Measurements from ENCODE around the gene TINAGL1. TPM values are rescaled to one million over a fixed set of nuclear protein-coding genes. Genes with fewer than 3 reads are reported as not detected.

Gene TINAGL1
- total RNA-seq, 1 donor from 2014 or later = 201 TPM

GRCh38 chr1:31615414-31615813, 39.1 kb downstream of the TINAGL1 start:
- no peak for TF ChIP-seq CTCF (IDR thresholded peaks at IDR 0.05; ENCODE audit: unreplicated experiment)
- no peak overlapping the region for H3K27ac Mint-ChIP-seq
- H3K4me3 Mint-ChIP-seq = no peak overlapping the region
- H3K36me3 Mint-ChIP-seq = no peaks in the 10 kb centered on the region
- H3K9me3 Mint-ChIP-seq = peaks cover 4% of the 10 kb centered on the region
- no peak for DNase-seq (ENCODE audit: low spot score in 2 of 2, unreplicated experiment in 2 of 2)
- H3K4me1 Mint-ChIP-seq = peaks cover 11% of the 10 kb centered on the region
- H3K27me3 Mint-ChIP-seq (ENCODE audit: low read depth) = peaks cover 20% of the 10 kb centered on the region

GRCh38 chr1:31615939-31616338, 39.6 kb downstream of the TINAGL1 start:
- peaks cover 4% of the 10 kb centered on the region for H3K9me3 Mint-ChIP-seq
- H3K4me3 Mint-ChIP-seq = no peak overlapping the region
- H3K36me3 Mint-ChIP-seq = no peaks in the 10 kb centered on the region
- H3K27ac Mint-ChIP-seq = no peak overlapping the region
- DNase-seq (ENCODE audit: low spot score in 2 of 2, unreplicated experiment in 2 of 2) = no peak
- H3K4me1 Mint-ChIP-seq = peaks cover 8% of the 10 kb centered on the region
- H3K27me3 Mint-ChIP-seq (ENCODE audit: low read depth) = peaks cover 20% of the 10 kb centered on the region
- no peak for TF ChIP-seq CTCF (IDR thresholded peaks at IDR 0.05; ENCODE audit: unreplicated experiment)

- no peak for DNase-seq (ENCODE audit: low spot score in 2 of 2, unreplicated experiment in 2 of 2)
- no peaks in the 10 kb centered on the region for H3K9me3 Mint-ChIP-seq
These were observed 41.1 kb downstream of the TINAGL1 start, which contains the start of gene HCRTR1 for GRCh38 chr1:31617218-31617915. Gene HCRTR1 (plus strand): TSS chr1:31617689. CDS start chr1:31619193, 1,504 bp downstream.

GRCh38 chr1:31617916-31618746, 41.8 kb downstream of the TINAGL1 start:
- no peaks in the 10 kb centered on the region for H3K9me3 Mint-ChIP-seq
- peaks cover 20% of the 10 kb centered on the region for H3K27me3 Mint-ChIP-seq (ENCODE audit: low read depth)
- H3K36me3 Mint-ChIP-seq = no peaks in the 10 kb centered on the region
- TF ChIP-seq CTCF (IDR thresholded peaks at IDR 0.05; ENCODE audit: unreplicated experiment) = peak; percentile 88
- H3K27ac Mint-ChIP-seq = no peak overlapping the region
- peak overlapping the region; percentile 58 for H3K4me3 Mint-ChIP-seq
- peak; percentile 54 to 80 for DNase-seq (ENCODE audit: low spot score in 2 of 2, unreplicated experiment in 2 of 2)
- H3K4me1 Mint-ChIP-seq = peaks cover 8% of the 10 kb centered on the region

More at GRCh38 chr1:31617218-31617915, 41.1 kb downstream of the TINAGL1 start, which contains the start of gene HCRTR1:
- no peak for TF ChIP-seq CTCF (IDR thresholded peaks at IDR 0.05; ENCODE audit: unreplicated experiment)
- Mint-ChIP-seq H3K36me3 (no peaks in the 10 kb centered on the region), H3K4me1 (peaks cover 8% of the 10 kb centered on the region), H3K27me3 (ENCODE audit: low read depth) (peaks cover 20% of the 10 kb centered on the region), H3K27ac (no peak within 1 kb of the TSS), H3K4me3 (peak within 1 kb of the TSS; percentile 68)

GRCh38 chr1:31618916-31619846, 42.9 kb downstream of the TINAGL1 start:
- H3K36me3 Mint-ChIP-seq = no peaks in the 10 kb centered on the region
- peaks cover 20% of the 10 kb centered on the region for H3K27me3 Mint-ChIP-seq (ENCODE audit: low read depth)
- no peaks in the 10 kb centered on the region for H3K9me3 Mint-ChIP-seq
- no peak overlapping the region for H3K27ac Mint-ChIP-seq
- H3K4me1 Mint-ChIP-seq = peaks cover 7% of the 10 kb centered on the region
- TF ChIP-seq CTCF (IDR thresholded peaks at IDR 0.05; ENCODE audit: unreplicated experiment) = no peak
- DNase-seq (ENCODE audit: low spot score in 2 of 2, unreplicated experiment in 2 of 2) = no peak
- no peak overlapping the region for H3K4me3 Mint-ChIP-seq

Measured in mesothelial cell of epicardium (in vitro differentiated cells).